Gastroesophageal sphincter (tissue), 4 donors: ENCODE measurements around the gene HDGF. TPM values are rescaled to one million over a fixed set of nuclear protein-coding genes. Genes with fewer than 3 reads are reported as not detected.

Experiments used
- ATAC-seq: fragments of 150-250 bp; one replicate; pipeline ENCODE4 v1.9.1; 2016; ENCODE audit warnings: mild to moderate bottlenecking, moderate library complexity
- H3K27ac ChIP-seq, 4 donors: fragments of 200-600 bp; sonication (generic) in 3 of 4; 1 replicate in 3 of 4; 2 replicates in 1 of 4; pipeline ENCODE4 v1.5.1; 2016 to 2019
- H3K27me3 ChIP-seq: fragments of 200-600 bp; sonication (generic); one replicate; pipeline ENCODE4 v1.5.1; 2019
- H3K36me3 ChIP-seq, 2 donors: fragments of 200-600 bp; sonication (generic); one replicate each; pipeline ENCODE4 v1.5.1; 2019; ENCODE audit warnings: control low read depth in 1 of 2
- H3K4me1 ChIP-seq, 3 donors: fragments of 200-600 bp; sonication (generic); 1 replicate in 2 of 3; 2 replicates in 1 of 3; pipeline ENCODE4 v1.5.1; 2016 to 2019; ENCODE audit warnings: control low read depth in 2 of 3
- H3K4me3 ChIP-seq, 2 donors: fragments of 200-600 bp; sonication (generic); one replicate each; pipeline ENCODE4 v1.5.1; 2019; ENCODE audit warnings: mild to moderate bottlenecking in 1 of 2, moderate library complexity in 1 of 2
- H3K9me3 ChIP-seq, 3 donors: fragments of 200-600 bp; sonication (generic); one replicate each; pipeline ENCODE4 v1.5.1; 2017 to 2019; ENCODE audit warnings: control low read depth in 2 of 3
- EP300 ChIP-seq: sonication (generic); formaldehyde crosslinking; IDR thresholded peaks from one replicate; pipeline ENCODE4 v1.6.1; 2017; ENCODE audit warnings: antibody characterized with exemption, mild to moderate bottlenecking
- POLR2A ChIP-seq, 2 donors: fragments of 450-650 bp; IDR thresholded peaks; one replicate each; pipeline ENCODE4 v1.6.1; 2017; ENCODE audit warnings: antibody characterized with exemption in 2 of 2, mild to moderate bottlenecking in 2 of 2, moderate library complexity in 1 of 2
- POLR2AphosphoS5 ChIP-seq: sonication (generic); formaldehyde crosslinking; IDR thresholded peaks from one replicate; pipeline ENCODE4 v1.6.1; 2017; ENCODE audit warnings: antibody characterized with exemption
- WGBS, 2 donors: methylation state at CpG; one replicate each; pipeline ENCODE4 v1.1.5; 2018; ENCODE audit warnings: low coverage in 1 of 2; 5-methylcytosine and 5-hydroxymethylcytosine counted together
- total RNA-seq, 4 donors: library from RNA; depleted of rRNA; stranded (reverse); fragments of >200 nt; gene quantifications; one replicate each; pipeline ENCODE4 v1.1.0, GENCODE V29; 2016
- TF ChIP-seq, protein P1 (sequence below), 4 experiments: fragments of 200-600 bp in 2 of 4; fragments of 450-650 bp in 2 of 4; sonication (generic) in 1 of 4; IDR thresholded peaks; one replicate each; pipeline ENCODE4 v1.5.1; 2017 to 2019; ENCODE audit warnings: antibody characterized with exemption in 4 of 4, mild to moderate bottlenecking in 2 of 4, moderate library complexity in 2 of 4

Gene HDGF
- total RNA-seq, 4 donors from 2014 or later = 138 to 237 (median 186) TPM

DNA sequence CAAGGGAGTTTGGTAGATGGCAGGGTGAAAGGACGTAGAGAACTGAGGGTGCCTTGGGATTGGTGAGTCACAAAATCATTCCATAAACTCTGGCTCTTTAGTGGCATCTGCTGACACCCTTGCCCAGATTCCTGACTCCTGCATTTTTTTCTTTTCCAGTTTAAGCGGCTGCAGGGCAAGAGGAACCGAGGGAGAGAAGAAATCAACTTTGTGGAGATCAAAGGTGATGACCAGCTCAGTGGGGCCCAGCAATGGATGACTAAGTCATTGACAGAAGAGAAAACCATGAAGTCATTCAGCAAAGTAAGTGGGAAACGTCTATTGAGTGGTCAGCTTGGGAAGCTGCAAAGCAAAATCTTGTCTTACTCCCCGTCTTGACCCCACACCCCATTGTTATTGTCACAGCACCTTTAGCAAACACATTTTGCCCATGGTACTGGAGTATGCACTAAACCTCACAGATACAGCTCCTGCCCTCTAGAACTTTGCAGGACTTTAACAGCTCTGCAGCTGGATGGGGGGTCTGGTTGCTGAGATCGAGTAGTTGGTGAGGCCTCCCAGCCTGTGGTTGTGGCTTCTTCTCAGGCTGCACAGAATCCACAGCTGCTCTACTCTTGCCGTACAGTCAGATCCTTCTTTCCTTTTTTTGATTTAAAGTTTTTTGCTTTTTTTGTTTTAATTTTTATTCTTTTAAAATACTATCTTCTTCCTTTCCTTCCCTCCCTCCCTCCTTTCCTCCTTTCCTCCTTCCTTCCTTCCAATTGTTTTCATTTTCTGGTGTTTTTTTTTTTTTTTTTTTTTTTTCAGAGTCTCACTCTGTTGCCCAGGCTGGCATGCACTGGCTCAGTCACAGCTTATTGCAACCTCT, 43.3 kb upstream of the HDGF start:
- no peaks in the 10 kb centered on the region for H3K9me3 ChIP-seq
- no peak overlapping the region for H3K27ac ChIP-seq
- H3K4me3 ChIP-seq = no peak overlapping the region
- TF ChIP-seq POLR2A (IDR thresholded peaks at IDR 0.05) (no peak), POLR2AphosphoS5 (no peak), EP300 (no peak)
- TF ChIP-seq, protein P1, sequence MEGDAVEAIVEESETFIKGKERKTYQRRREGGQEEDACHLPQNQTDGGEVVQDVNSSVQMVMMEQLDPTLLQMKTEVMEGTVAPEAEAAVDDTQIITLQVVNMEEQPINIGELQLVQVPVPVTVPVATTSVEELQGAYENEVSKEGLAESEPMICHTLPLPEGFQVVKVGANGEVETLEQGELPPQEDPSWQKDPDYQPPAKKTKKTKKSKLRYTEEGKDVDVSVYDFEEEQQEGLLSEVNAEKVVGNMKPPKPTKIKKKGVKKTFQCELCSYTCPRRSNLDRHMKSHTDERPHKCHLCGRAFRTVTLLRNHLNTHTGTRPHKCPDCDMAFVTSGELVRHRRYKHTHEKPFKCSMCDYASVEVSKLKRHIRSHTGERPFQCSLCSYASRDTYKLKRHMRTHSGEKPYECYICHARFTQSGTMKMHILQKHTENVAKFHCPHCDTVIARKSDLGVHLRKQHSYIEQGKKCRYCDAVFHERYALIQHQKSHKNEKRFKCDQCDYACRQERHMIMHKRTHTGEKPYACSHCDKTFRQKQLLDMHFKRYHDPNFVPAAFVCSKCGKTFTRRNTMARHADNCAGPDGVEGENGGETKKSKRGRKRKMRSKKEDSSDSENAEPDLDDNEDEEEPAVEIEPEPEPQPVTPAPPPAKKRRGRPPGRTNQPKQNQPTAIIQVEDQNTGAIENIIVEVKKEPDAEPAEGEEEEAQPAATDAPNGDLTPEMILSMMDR (IDR thresholded peaks at IDR 0.05) = no peak
- ATAC-seq = no peak
- 65 to 69% methylated on average over 7 of the region's 7 CpGs for WGBS, 2 donors
- no peaks in the 10 kb centered on the region for H3K27me3 ChIP-seq
- H3K4me1 ChIP-seq = no peaks in the 10 kb centered on the region
- peaks cover 4 to 100% of the 10 kb centered on the region in 2 donors for H3K36me3 ChIP-seq

DNA sequence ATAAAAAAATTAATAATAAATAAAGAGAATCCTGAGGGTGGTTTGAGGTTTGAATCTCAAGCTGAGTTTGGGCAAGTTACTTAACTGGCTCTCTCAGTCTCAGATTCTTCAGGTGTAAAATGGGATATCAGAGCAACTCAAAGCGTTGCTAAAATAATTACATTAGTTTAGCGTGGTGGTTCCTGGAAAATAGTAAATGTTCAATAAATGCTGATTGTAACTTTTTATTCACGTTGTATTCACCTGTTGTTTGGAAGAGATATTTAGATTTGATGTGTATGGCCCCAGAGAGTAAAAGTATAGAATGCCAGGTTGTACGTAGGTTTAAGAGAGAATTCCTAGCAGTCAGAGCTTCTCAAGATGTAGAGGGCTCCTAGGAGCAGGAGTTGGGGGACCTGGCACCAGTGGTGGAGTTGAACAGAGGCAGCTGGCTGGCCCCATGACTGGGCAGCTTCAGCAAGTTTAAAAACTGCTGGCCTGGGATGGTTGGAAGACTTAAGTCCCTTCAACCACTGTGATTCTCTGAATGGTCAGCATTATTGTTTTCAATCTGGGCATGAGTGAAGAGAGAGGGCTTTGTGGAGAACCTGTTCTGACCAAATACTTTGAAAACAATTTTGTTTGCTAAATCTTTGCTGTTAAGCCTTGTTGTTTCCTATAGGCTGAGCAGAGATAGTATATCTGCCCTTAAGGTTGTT, 38.3 kb upstream of the HDGF start:
- Histone ChIP-seq H3K4me1 (no peaks in the 10 kb centered on the region), H3K36me3 (peaks cover 0 to 99% of the 10 kb centered on the region in 2 donors), H3K27me3 (no peaks in the 10 kb centered on the region), H3K27ac (no peak overlapping the region), H3K4me3 (no peak overlapping the region), H3K9me3 (no peaks in the 10 kb centered on the region)
- WGBS, 2 donors = 80 to 83% methylated on average over 4 of the region's 4 CpGs
- no peak for ATAC-seq
- TF ChIP-seq EP300 = no peak
- TF ChIP-seq POLR2AphosphoS5 = no peak
- TF ChIP-seq POLR2A (IDR thresholded peaks at IDR 0.05) = no peak
- TF ChIP-seq, protein P1 (IDR thresholded peaks at IDR 0.05) = no peak

DNA sequence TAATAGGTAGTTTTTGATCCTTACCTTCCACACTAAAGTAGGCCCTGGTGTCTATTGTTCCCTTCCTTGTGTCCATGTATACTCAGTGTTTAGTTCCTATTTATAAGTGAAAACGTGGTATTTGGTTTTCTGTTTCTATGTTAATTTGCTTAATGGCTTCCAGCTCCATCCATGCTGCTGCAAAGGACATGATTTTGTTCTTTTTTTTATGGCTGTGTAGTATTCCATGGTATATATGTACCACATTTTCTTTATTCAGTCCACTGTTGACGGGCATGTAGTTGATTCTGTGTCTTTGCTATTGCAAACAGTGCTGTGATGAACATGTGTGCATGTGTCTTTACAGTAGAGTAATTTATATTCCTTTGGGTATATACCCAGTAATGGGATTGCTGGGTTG, 36.7 kb upstream of the HDGF start:
- no peak overlapping the region for H3K4me3 ChIP-seq
- WGBS, 2 donors = 75 to 86% methylated on average over 2 of the region's 2 CpGs
- no peaks in the 10 kb centered on the region for H3K9me3 ChIP-seq
- no peak overlapping the region for H3K27ac ChIP-seq
- peaks cover 0 to 99% of the 10 kb centered on the region in 2 donors for H3K36me3 ChIP-seq
- no peak for TF ChIP-seq POLR2A (IDR thresholded peaks at IDR 0.05)
- no peak for TF ChIP-seq POLR2AphosphoS5
- TF ChIP-seq, protein P1 (IDR thresholded peaks at IDR 0.05) = no peak
- no peak for TF ChIP-seq EP300
- no peak for ATAC-seq
- no peaks in the 10 kb centered on the region for H3K4me1 ChIP-seq
- no peaks in the 10 kb centered on the region for H3K27me3 ChIP-seq

DNA sequence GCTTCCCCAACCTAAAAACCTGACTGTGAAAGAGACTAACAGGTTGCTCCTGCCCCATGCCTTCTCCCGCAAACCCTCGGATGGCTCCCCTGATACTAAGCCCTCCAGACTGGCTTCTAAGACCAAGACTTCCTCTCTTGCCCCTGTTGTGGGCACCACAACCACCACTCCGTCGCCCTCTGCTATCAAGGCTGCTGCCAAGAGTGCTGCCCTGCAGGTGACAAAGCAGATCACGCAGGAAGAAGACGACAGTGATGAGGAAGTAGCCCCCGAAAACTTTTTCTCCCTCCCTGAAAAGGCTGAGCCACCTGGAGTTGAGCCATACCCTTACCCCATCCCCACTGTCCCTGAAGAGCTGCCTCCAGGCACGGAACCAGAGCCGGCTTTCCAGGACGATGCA, 35.2 kb upstream of the HDGF start:
- TF ChIP-seq EP300 = no peak
- TF ChIP-seq, protein P1 (IDR thresholded peaks at IDR 0.05) = no peak
- TF ChIP-seq POLR2AphosphoS5 = no peak
- no peak for TF ChIP-seq POLR2A (IDR thresholded peaks at IDR 0.05)
- ATAC-seq = no peak
- Histone ChIP-seq H3K36me3 (peaks cover 0 to 94% of the 10 kb centered on the region in 2 donors), H3K4me3 (no peak overlapping the region), H3K4me1 (peaks cover 0 to 8% (median 0%) of the 10 kb centered on the region in 3 donors), H3K9me3 (no peaks in the 10 kb centered on the region), H3K27me3 (no peaks in the 10 kb centered on the region), H3K27ac (no peak overlapping the region)
- 93% methylated on average over 2 to 10 of the region's 10 CpGs for WGBS, 2 donors
